WTC11 (cell line): Measurements from ENCODE around the gene PIGN. TPM values are rescaled to one million over a fixed set of nuclear protein-coding genes. Genes with fewer than 3 reads are reported as not detected.
A peak's percentile ranks its signal among the peaks of the same experiment; 100 is the strongest.

Experiments used
- ATF3 ChIP-seq: sonication (generic); formaldehyde crosslinking; conservative IDR thresholded peaks from 2 replicates; pipeline ENCODE4 v1.8.1; 2022; ENCODE audit warnings: mild to moderate bottlenecking, missing genetic modification reagents
- CBFB ChIP-seq: sonication (generic); formaldehyde crosslinking; IDR thresholded peaks from 2 replicates; pipeline ENCODE4 v1.8.1; 2022; ENCODE audit warnings: mild to moderate bottlenecking, low read depth, missing genetic modification reagents
- E2F4 ChIP-seq: sonication (generic); formaldehyde crosslinking; IDR thresholded peaks from 2 replicates; pipeline ENCODE4 v1.8.1; 2022; ENCODE audit warnings: low read depth, mild to moderate bottlenecking, moderate library complexity, missing genetic modification reagents, borderline replicate concordance
- EMX1 ChIP-seq: fragments of 250-450 bp; sonication (Bioruptor Pico); IDR thresholded peaks from 2 replicates; pipeline ENCODE4 v1.8.0; 2021; ENCODE audit warnings: mild to moderate bottlenecking
- ETV6 ChIP-seq: sonication (generic); formaldehyde crosslinking; IDR thresholded peaks from 2 replicates; pipeline ENCODE4 v1.8.1; 2022; ENCODE audit warnings: mild to moderate bottlenecking, missing genetic modification reagents
- FOXP4 ChIP-seq: sonication (generic); formaldehyde crosslinking; IDR thresholded peaks from 2 replicates; pipeline ENCODE4 v1.8.0; 2022; ENCODE audit warnings: mild to moderate bottlenecking, missing genetic modification reagents
- GABPB1 ChIP-seq: sonication (generic); formaldehyde crosslinking; IDR thresholded peaks from 2 replicates; pipeline ENCODE4 v1.8.1; 2023; ENCODE audit warnings: mild to moderate bottlenecking, missing genetic modification reagents
- HMGXB4 ChIP-seq: sonication (generic); formaldehyde crosslinking; IDR thresholded peaks from 2 replicates; pipeline ENCODE4 v1.8.1; 2023; ENCODE audit warnings: mild to moderate bottlenecking, moderate library complexity, missing genetic modification reagents
- IRF1 ChIP-seq: sonication (generic); formaldehyde crosslinking; IDR thresholded peaks from 2 replicates; pipeline ENCODE4 v1.8.0; 2023; ENCODE audit warnings: missing genetic modification reagents
- IRF2 ChIP-seq: sonication (generic); formaldehyde crosslinking; IDR thresholded peaks from 2 replicates; pipeline ENCODE4 v1.8.0; 2022; ENCODE audit warnings: low read depth, missing genetic modification reagents, borderline replicate concordance
- JAZF1 ChIP-seq: fragments of 250-450 bp; sonication (Bioruptor Pico); IDR thresholded peaks from 2 replicates; pipeline ENCODE4 v1.9.0; 2021; ENCODE audit warnings: moderate library complexity, mild to moderate bottlenecking, inconsistent platforms
- JUN ChIP-seq: sonication (generic); formaldehyde crosslinking; IDR thresholded peaks from 2 replicates; pipeline ENCODE4 v1.8.0; 2023; ENCODE audit warnings: mild to moderate bottlenecking, missing genetic modification reagents
- MAX ChIP-seq: sonication (generic); formaldehyde crosslinking; IDR thresholded peaks from 2 replicates; pipeline ENCODE4 v1.8.0; 2022; ENCODE audit warnings: mild to moderate bottlenecking, missing genetic modification reagents
- PREB ChIP-seq: sonication (generic); formaldehyde crosslinking; IDR thresholded peaks from 2 replicates; pipeline ENCODE4 v1.8.1; 2022; ENCODE audit warnings: mild to moderate bottlenecking, missing genetic modification reagents, moderate library complexity, borderline replicate concordance
- TEAD1 ChIP-seq: sonication (generic); formaldehyde crosslinking; IDR thresholded peaks from 2 replicates; pipeline ENCODE4 v1.8.0; 2022; ENCODE audit warnings: mild to moderate bottlenecking, missing genetic modification reagents
- ZBTB43 ChIP-seq: sonication (generic); formaldehyde crosslinking; IDR thresholded peaks from 2 replicates; pipeline ENCODE4 v1.8.1; 2023; ENCODE audit warnings: mild to moderate bottlenecking, missing genetic modification reagents
- ZMAT4 ChIP-seq: fragments of 250-450 bp; sonication (Bioruptor Pico); IDR thresholded peaks from 2 replicates; pipeline ENCODE4 v1.9.0; 2021; ENCODE audit warnings: mild to moderate bottlenecking
- ZNF121 ChIP-seq: sonication (generic); formaldehyde crosslinking; IDR thresholded peaks from 2 replicates; pipeline ENCODE4 v1.8.0; 2023; ENCODE audit warnings: missing genetic modification reagents
- ZNF281 ChIP-seq: sonication (generic); formaldehyde crosslinking; IDR thresholded peaks from 2 replicates; pipeline ENCODE4 v1.8.0; 2023; ENCODE audit warnings: mild to moderate bottlenecking, missing genetic modification reagents
- ZNF512 ChIP-seq: sonication (generic); formaldehyde crosslinking; IDR thresholded peaks from 2 replicates; pipeline ENCODE4 v1.8.1; 2022; ENCODE audit warnings: missing genetic modification reagents, borderline replicate concordance
- ZNF532 ChIP-seq: fragments of 250-450 bp; sonication (Bioruptor Pico); IDR thresholded peaks from 2 replicates; pipeline ENCODE4 v1.9.0; 2021; ENCODE audit warnings: mild to moderate bottlenecking, borderline replicate concordance
- total RNA-seq: library from RNA; stranded (reverse); gene quantifications from 3 replicates; pipeline ENCODE4 v1.2.3, GENCODE V29; 2021

PIGN gene
- total RNA-seq, 1 experiment from 2014 or later, result 23.4 TPM

GRCh38 chr18:62186499-62186773, 420 bp downstream of the PIGN start (continued):
- TF ChIP-seq E2F4, result no peak
- TF ChIP-seq ZNF532 (CRISPR knock-in tag), result no peak
- no peak for TF ChIP-seq PREB (CRISPR knock-in tag)
- no peak for TF ChIP-seq ZNF512 (CRISPR knock-in tag)
- peak; percentile 85; the same call in 1 of the 2 replicates for TF ChIP-seq FOXP4 (CRISPR knock-in tag)
- TF ChIP-seq ZMAT4 (CRISPR knock-in tag), result no peak
- no peak for TF ChIP-seq EMX1
- no peak for TF ChIP-seq JUN (CRISPR knock-in tag)
- TF ChIP-seq ZNF281 (CRISPR knock-in tag), result no peak
- TF ChIP-seq HMGXB4, result no peak
- no peak for TF ChIP-seq CBFB (CRISPR knock-in tag)
- no peak for TF ChIP-seq ZNF121 (CRISPR knock-in tag)
- TF ChIP-seq JAZF1 (CRISPR knock-in tag), result no peak
- TF ChIP-seq ZBTB43 (CRISPR knock-in tag), result no peak
- TF ChIP-seq TEAD1 (CRISPR knock-in tag), result no peak; the same call in 1 of the 2 replicates
- TF ChIP-seq IRF1 (CRISPR knock-in tag), result no peak
- no peak; the same call in 1 of the 2 replicates for TF ChIP-seq GABPB1 (CRISPR knock-in tag)
- TF ChIP-seq MAX (CRISPR knock-in tag), result peak; percentile 74
- TF ChIP-seq ETV6, result no peak
- TF ChIP-seq IRF2 (CRISPR knock-in tag), result no peak
- no peak for TF ChIP-seq ATF3 (CRISPR knock-in tag)
